GM12878 (cell line): ENCODE measurements around the gene VSIG10L. TPM values are rescaled to one million over a fixed set of nuclear protein-coding genes. Genes with fewer than 3 reads are reported as not detected.

ENCODE experiments used
- ATAC-seq: fragments of 200-7000 bp; cut with Tn5 transposase; 3 replicates; pipeline ENCODE4 v1.9.1; 2020; ENCODE audit warnings: mild to moderate bottlenecking, moderate library complexity
- BruUV-seq: library from RNA; stranded (reverse); fragments of 400-500 nt; replicated peaks from 2 replicates; lab custom pipeline; 2021; lab: Mats Ljungman, UMichigan
- CTCF ChIA-PET: fragments of 300-600 bp; sonication (Branson Sonifier 250); formaldehyde crosslinking; extraction: SDS; loops from one replicate; lab custom pipeline; 2021; ENCODE audit warnings: inconsistent platforms; lab: Yijun Ruan, JAX
- POLR2A ChIA-PET: fragments of 350-600 bp; formaldehyde crosslinking; extraction: SDS; loops from one replicate; lab custom pipeline; 2021; ENCODE audit warnings: inconsistent platforms; lab: Charles Lee
- RAD21 ChIA-PET: fragments of 300-600 bp; sonication (Branson Sonifier 250); formaldehyde crosslinking; loops from one replicate; lab custom pipeline; 2023; ENCODE audit warnings: antibody characterized with exemption; ENCODE audit not compliant: unreplicated experiment; lab: Charles Lee
- SMC1A ChIA-PET: fragments of 300-600 bp; sonication (Branson Sonifier 250); formaldehyde crosslinking; loops from one replicate; lab custom pipeline; 2023; ENCODE audit not compliant: unreplicated experiment, uncharacterized antibody; lab: Charles Lee
- DNase-seq: peaks from one replicate; pipeline ENCODE4 v3.0.0-alpha.2; 2011; ENCODE audit warnings: low read depth, low spot score
- FAIRE-seq: peaks from 3 replicates; lab custom pipeline; 2011; peaks lifted over from hg19 to GRCh38; lab: Jason Lieb, UNC
- H2AFZ ChIP-seq: 2 replicates; pipeline ENCODE4 v1.6.0; 2011; ENCODE audit warnings: low read depth, low read length, control low read depth; ENCODE audit not compliant: control insufficient read depth
- H3K27ac ChIP-seq: 2 replicates; pipeline ENCODE4 v1.5.1; 2011; ENCODE audit warnings: control low read depth; ENCODE audit not compliant: control insufficient read depth, insufficient read depth
- H3K27me3 ChIP-seq, 2 experiments: replicated peaks in 1 of 2; 2 replicates each; pipeline versions ENCODE4 v1.6.0 to v1.6.1; 2011; ENCODE audit warnings: low read length in 1 of 2; ENCODE audit not compliant: control insufficient read depth in 2 of 2, insufficient read depth in 2 of 2
- H3K36me3 ChIP-seq, 2 experiments: 2 replicates each; pipeline ENCODE4 v1.5.1; 2011; ENCODE audit warnings: low read length in 1 of 2; ENCODE audit not compliant: control insufficient read depth in 2 of 2, insufficient read depth in 2 of 2
- H3K4me1 ChIP-seq: 2 replicates; pipeline ENCODE4 v1.6.1; 2011; ENCODE audit warnings: mild to moderate bottlenecking, low read length, moderate library complexity, mixed read lengths; ENCODE audit not compliant: control insufficient read depth, insufficient read depth
- H3K4me2 ChIP-seq: 2 replicates; pipeline ENCODE4 v1.6.0; 2011; ENCODE audit warnings: control low read depth; ENCODE audit not compliant: control insufficient read depth, insufficient read depth
- H3K4me3 ChIP-seq: fragments of 200-600 bp; sonication (generic); 2 replicates; pipeline ENCODE4 v1.5.1; 2016
- H3K79me2 ChIP-seq: 2 replicates; pipeline ENCODE4 v1.6.0; 2011; ENCODE audit warnings: low read length; ENCODE audit not compliant: control insufficient read depth, insufficient read depth
- H3K9ac ChIP-seq: 2 replicates; pipeline ENCODE4 v1.8.0; 2011; ENCODE audit warnings: low read length, control low read depth, mixed read lengths; ENCODE audit not compliant: control insufficient read depth, insufficient read depth
- H3K9me3 ChIP-seq: replicated peaks from 3 replicates; pipeline ENCODE4 v1.5.1; 2011; ENCODE audit warnings: mild to moderate bottlenecking, low read length; ENCODE audit not compliant: control insufficient read depth, insufficient read depth
- H4K20me1 ChIP-seq: 2 replicates; pipeline ENCODE4 v1.6.0; 2011; ENCODE audit not compliant: control insufficient read depth, insufficient read depth
- BACH1 ChIP-seq: fragments of 450-650 bp; IDR thresholded peaks from 2 replicates; pipeline ENCODE4 v1.6.1; 2017; ENCODE audit warnings: mild to moderate bottlenecking, borderline replicate concordance
- CHD4 ChIP-seq: fragments of 200-600 bp; sonication (generic); IDR thresholded peaks from 2 replicates; pipeline ENCODE4 v1.6.1; 2016; ENCODE audit warnings: mild to moderate bottlenecking
- CREB1 ChIP-seq: IDR thresholded peaks from 2 replicates; pipeline ENCODE4 v1.6.1; 2012; ENCODE audit warnings: low read depth, mild to moderate bottlenecking, inconsistent platforms
- E2F8 ChIP-seq: fragments of 450-650 bp; IDR thresholded peaks from 2 replicates; pipeline ENCODE4 v1.6.1; 2018; ENCODE audit warnings: mild to moderate bottlenecking, low read depth, moderate library complexity; ENCODE audit not compliant: partially characterized antibody
- HCFC1 ChIP-seq: fragments of 150-350 bp; IDR thresholded peaks from 2 replicates; pipeline ENCODE4 v1.6.1; 2014; ENCODE audit warnings: low read length
- HDAC6 ChIP-seq: fragments of 200-600 bp; sonication (generic); IDR thresholded peaks from one replicate; pipeline ENCODE4 v1.8.0; 2017; ENCODE audit warnings: antibody characterized with exemption; ENCODE audit not compliant: unreplicated experiment
- JUND ChIP-seq: IDR thresholded peaks from 2 replicates; pipeline ENCODE4 v1.6.1; 2012; ENCODE audit warnings: low read depth, mild to moderate bottlenecking, low read length, improper control_type of control experiment, moderate library complexity
- LARP7 ChIP-seq: fragments of 450-650 bp; IDR thresholded peaks from 2 replicates; pipeline ENCODE4 v1.6.1; 2017; ENCODE audit warnings: mild to moderate bottlenecking
- NFYA ChIP-seq: IDR thresholded peaks from 2 replicates; pipeline ENCODE4 v1.6.1; 2011; ENCODE audit warnings: low read depth, mild to moderate bottlenecking, low read length, improper control_type of control experiment, borderline replicate concordance
- NR2C1 ChIP-seq: fragments of 450-650 bp; IDR thresholded peaks from 2 replicates; pipeline ENCODE4 v1.6.1; 2017; ENCODE audit warnings: antibody characterized with exemption, mild to moderate bottlenecking, moderate library complexity
- PAX5 ChIP-seq: IDR thresholded peaks from 2 replicates; pipeline ENCODE4 v1.6.1; 2011; ENCODE audit warnings: low read depth, low read length, borderline replicate concordance
- PML ChIP-seq: IDR thresholded peaks from 2 replicates; pipeline ENCODE4 v1.6.1; 2012; ENCODE audit warnings: low read length, inconsistent platforms
- RAD21 ChIP-seq: IDR thresholded peaks from 2 replicates; pipeline ENCODE4 v1.6.1; 2011; ENCODE audit warnings: mild to moderate bottlenecking, low read depth, low read length, moderate library complexity; ENCODE audit not compliant: insufficient read depth
- RFX5 ChIP-seq: IDR thresholded peaks from 2 replicates; pipeline ENCODE4 v1.6.1; 2011; ENCODE audit warnings: low read depth, low read length, improper control_type of control experiment
- YY1 ChIP-seq: IDR thresholded peaks from 2 replicates; pipeline ENCODE4 v1.6.1; 2011; ENCODE audit warnings: low read depth, mild to moderate bottlenecking, low read length
- WGBS: methylation state at CpG from one replicate; pipeline ENCODE4 v1.1.6; 2016; ENCODE audit warnings: low lambda C conversion rate; ENCODE audit not compliant: insufficient replicate concordance, insufficient coverage; ENCODE audit errors: missing lambda C conversion rate; 5-methylcytosine and 5-hydroxymethylcytosine counted together
- in situ Hi-C: fragments of 300-500 bp; cut with MboI; formaldehyde crosslinking; loops from 9 replicates; pipeline ENCODE4 v1.14.3; 2018; ENCODE audit warnings: mixed read lengths
- intact Hi-C: fragments of 100-400 bp; cut with micrococcal nuclease; formaldehyde crosslinking; loops from one replicate; pipeline ENCODE4 v1.14.2; 2022; ENCODE audit not compliant: unreplicated experiment
- polyA plus RNA-seq, 11 experiments: library from polyadenylated mRNA; depleted of rRNA in 4 of 11; unstranded in 6 of 11; stranded (reverse) in 5 of 11; fragments of >200 nt; fragmentation: Nextera tagmentation in 4 of 11; fragmentation: Illumina TruSeq in 1 of 11; extraction: Ambion mirVana in 4 of 11; extraction: Trizol in 1 of 11; gene quantifications; 1 replicate in 1 of 11; 2 replicates in 10 of 11; pipeline versions ENCODE4 v1.2.1 to v1.2.3, GENCODE V29; 2011 to 2016; ENCODE audit warnings: inconsistent platforms in 2 of 11, missing spikeins in 2 of 11, low read depth in 1 of 11
- total RNA-seq, 4 experiments: library from RNA; depleted of rRNA in 3 of 4; stranded (reverse); fragments of >200 nt in 3 of 4; fragmentation: Illumina TruSeq in 1 of 4; extraction: Trizol in 1 of 4; gene quantifications; 2 replicates each; pipeline versions ENCODE4 v1.2.1 to v1.2.3, GENCODE V29; 2013 to 2021
- TF ChIP-seq, protein P1 (sequence below): fragments of 450-650 bp; IDR thresholded peaks from 2 replicates; pipeline ENCODE4 v1.6.1; 2017; ENCODE audit warnings: mild to moderate bottlenecking
- TF ChIP-seq, protein P2 (sequence below): IDR thresholded peaks from 2 replicates; pipeline ENCODE4 v1.6.1; 2011; ENCODE audit warnings: mild to moderate bottlenecking, low read depth, low read length, moderate library complexity; ENCODE audit not compliant: insufficient replicate concordance

Gene VSIG10L
- total and polyA plus RNA-seq, 10 of the 15 experiments (the other 5 are each of a cell fraction or from before 2014, with no cell fraction given): 0.09 to 0.93 (median 0.49) TPM

- CTCF ChIA-PET: interaction anchor here (1.4 to 2.4 kb wide), 7 partner anchors 10 to 74 kb away, joined by 3 to 15 read pairs (median 8); no protein-coding TSS in a partner anchor
- H3K4me1 ChIP-seq: peaks cover 13% of the 10 kb centered on the region
- under 1% methylated on average over 48 of the region's 54 CpGs for WGBS
- BruUV-seq: TSS peak; percentile 69
- peak overlapping the region; percentile 77 for H3K4me3 ChIP-seq
- peak overlapping the region; percentile 92 for H3K27ac ChIP-seq
- ATAC-seq (peak; percentile 78), DNase-seq (peak; percentile 91), FAIRE-seq (peak; percentile 99)
- in situ Hi-C loops: loop anchor here (10.0 to 25.0 kb wide), 2 partner anchors 552 to 1029 kb away; partner anchors contain the start of gene KCNC3
- H3K27me3 ChIP-seq: no peaks in the 10 kb centered on the region
- H3K79me2 ChIP-seq: peaks cover 18% of the 10 kb centered on the region
- H3K4me2 ChIP-seq: peak overlapping the region; percentile 48
- RAD21 ChIA-PET: interaction anchor here (1.2 to 2.3 kb wide), 7 partner anchors 10 to 50 kb away, joined by 4 to 34 read pairs (median 11); partner anchors contain the start of gene SIGLEC10
- peak overlapping the region; percentile 76 for H2AFZ ChIP-seq
- no peaks in the 10 kb centered on the region for H4K20me1 ChIP-seq
- no peaks in the 10 kb centered on the region for H3K36me3 ChIP-seq
- intact Hi-C loops: loop anchor here (1.0 to 2.0 kb wide), 2 partner anchors 28 kb away; no protein-coding TSS in a partner anchor
- POLR2A ChIA-PET: interaction anchor here (1.0 to 2.8 kb wide), 9 partner anchors 10 to 338 kb away, joined by 3 to 64 read pairs (median 10); partner anchors contain the start of gene C19orf84
- SMC1A ChIA-PET: interaction anchor here (1.4 to 1.9 kb wide), 3 partner anchors 9 to 51 kb away, joined by 5 to 7 read pairs (median 6); partner anchors contain the start of gene SIGLEC10
- H3K9ac ChIP-seq: peak overlapping the region; percentile 92
- H3K9me3 ChIP-seq: no peaks in the 10 kb centered on the region
- TF ChIP-seq, protein P1, sequence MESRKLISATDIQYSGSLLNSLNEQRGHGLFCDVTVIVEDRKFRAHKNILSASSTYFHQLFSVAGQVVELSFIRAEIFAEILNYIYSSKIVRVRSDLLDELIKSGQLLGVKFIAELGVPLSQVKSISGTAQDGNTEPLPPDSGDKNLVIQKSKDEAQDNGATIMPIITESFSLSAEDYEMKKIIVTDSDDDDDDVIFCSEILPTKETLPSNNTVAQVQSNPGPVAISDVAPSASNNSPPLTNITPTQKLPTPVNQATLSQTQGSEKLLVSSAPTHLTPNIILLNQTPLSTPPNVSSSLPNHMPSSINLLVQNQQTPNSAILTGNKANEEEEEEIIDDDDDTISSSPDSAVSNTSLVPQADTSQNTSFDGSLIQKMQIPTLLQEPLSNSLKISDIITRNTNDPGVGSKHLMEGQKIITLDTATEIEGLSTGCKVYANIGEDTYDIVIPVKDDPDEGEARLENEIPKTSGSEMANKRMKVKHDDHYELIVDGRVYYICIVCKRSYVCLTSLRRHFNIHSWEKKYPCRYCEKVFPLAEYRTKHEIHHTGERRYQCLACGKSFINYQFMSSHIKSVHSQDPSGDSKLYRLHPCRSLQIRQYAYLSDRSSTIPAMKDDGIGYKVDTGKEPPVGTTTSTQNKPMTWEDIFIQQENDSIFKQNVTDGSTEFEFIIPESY: no peak
- TF ChIP-seq HCFC1 (no peak), BACH1 (no peak), NR2C1 (no peak), NFYA (no peak), E2F8 (no peak), PAX5 (no peak), JUND (no peak), YY1 (no peak), HDAC6 (no peak), CREB1 (peak; percentile 55; the same call in 1 of the 2 replicates), CHD4 (no peak), PML (peak; percentile 85), RAD21 (no peak), RFX5 (0 out of 2 replicates have a peak, but pooled peaks have one; percentile 38), LARP7 (no peak; the same call in 1 of the 2 replicates)
- TF ChIP-seq, protein P2, sequence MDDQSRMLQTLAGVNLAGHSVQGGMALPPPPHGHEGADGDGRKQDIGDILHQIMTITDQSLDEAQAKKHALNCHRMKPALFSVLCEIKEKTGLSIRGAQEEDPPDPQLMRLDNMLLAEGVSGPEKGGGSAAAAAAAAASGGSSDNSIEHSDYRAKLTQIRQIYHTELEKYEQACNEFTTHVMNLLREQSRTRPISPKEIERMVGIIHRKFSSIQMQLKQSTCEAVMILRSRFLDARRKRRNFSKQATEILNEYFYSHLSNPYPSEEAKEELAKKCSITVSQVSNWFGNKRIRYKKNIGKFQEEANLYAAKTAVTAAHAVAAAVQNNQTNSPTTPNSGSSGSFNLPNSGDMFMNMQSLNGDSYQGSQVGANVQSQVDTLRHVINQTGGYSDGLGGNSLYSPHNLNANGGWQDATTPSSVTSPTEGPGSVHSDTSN: no peak
Observed at GRCh38 chr19:51366389-51367254, 24.7 kb upstream of the VSIG10L start.
